ENCODE results near the gene ANKRD13A. TPM values are rescaled to one million over a fixed set of nuclear protein-coding genes. Genes with fewer than 3 reads are reported as not detected.

Gene ANKRD13A
- total and polyA plus RNA-seq, 2 of the 13 experiments (the other 11 are each of a cell fraction or from before 2014, with no cell fraction given), result 34.1 to 41.6 TPM

DNA sequence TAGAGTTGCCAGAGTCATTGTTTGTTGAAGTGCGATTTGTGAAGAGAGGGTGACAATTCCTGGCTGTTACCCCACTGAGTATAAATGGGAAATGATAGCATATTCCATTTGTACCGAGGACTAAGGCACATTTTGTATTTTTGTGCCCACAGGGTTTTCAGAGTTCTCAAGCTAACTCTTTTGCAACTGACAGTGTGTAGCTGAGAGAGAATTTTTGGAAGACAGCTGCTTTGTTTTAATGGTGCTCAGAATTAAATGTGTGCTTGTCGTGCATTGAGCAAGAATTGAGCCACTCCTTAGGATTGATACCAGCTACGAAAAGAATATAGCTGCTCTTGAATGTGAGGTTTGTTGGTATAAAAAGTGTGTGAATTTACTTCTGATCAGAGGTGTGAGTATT, 21.7 kb downstream of the ANKRD13A start:
- TF ChIP-seq CCDC6 (CRISPR knock-in tag; IDR thresholded peaks at IDR 0.05), result no peak
- no peak for TF ChIP-seq ZMAT5 (CRISPR knock-in tag; IDR thresholded peaks at IDR 0.05; ENCODE audit: borderline replicate concordance, low read depth)
- no peak for TF ChIP-seq THYN1 (CRISPR knock-in tag; IDR thresholded peaks at IDR 0.05; ENCODE audit: borderline replicate concordance, low read depth)
- TF ChIP-seq SNAPC2 (CRISPR knock-in tag; IDR thresholded peaks at IDR 0.05), result no peak
- TF ChIP-seq PLRG1 (conservative IDR thresholded peaks at IDR 0.05), result no peak
- no peak for TF ChIP-seq TBX2 (CRISPR knock-in tag; IDR thresholded peaks at IDR 0.05; ENCODE audit: borderline replicate concordance)
- no peak for TF ChIP-seq ZNF761 (CRISPR knock-in tag; conservative IDR thresholded peaks at IDR 0.05)
- TF ChIP-seq ZNF768 (CRISPR knock-in tag; IDR thresholded peaks at IDR 0.05), result no peak
- TF ChIP-seq, protein P1, sequence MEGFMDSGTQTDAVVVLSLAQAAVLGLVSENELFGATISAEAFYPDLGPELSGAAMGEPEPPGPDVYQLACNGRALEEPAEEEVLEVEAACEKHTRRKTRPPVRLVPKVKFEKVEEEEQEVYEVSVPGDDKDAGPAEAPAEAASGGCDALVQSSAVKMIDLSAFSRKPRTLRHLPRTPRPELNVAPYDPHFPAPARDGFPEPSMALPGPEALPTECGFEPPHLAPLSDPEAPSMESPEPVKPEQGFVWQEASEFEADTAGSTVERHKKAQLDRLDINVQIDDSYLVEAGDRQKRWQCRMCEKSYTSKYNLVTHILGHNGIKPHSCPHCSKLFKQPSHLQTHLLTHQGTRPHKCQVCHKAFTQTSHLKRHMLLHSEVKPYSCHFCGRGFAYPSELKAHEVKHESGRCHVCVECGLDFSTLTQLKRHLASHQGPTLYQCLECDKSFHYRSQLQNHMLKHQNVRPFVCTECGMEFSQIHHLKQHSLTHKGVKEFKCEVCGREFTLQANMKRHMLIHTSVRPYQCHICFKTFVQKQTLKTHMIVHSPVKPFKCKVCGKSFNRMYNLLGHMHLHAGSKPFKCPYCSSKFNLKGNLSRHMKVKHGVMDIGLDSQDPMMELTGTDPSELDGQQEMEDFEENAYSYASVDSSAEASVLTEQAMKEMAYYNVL (CRISPR knock-in tag; IDR thresholded peaks at IDR 0.05; ENCODE audit: borderline replicate concordance), result no peak
- WGBS (ENCODE audit: low lambda C conversion rate), result 100% methylated on average over 4 of the region's 4 CpGs
- Histone ChIP-seq H2AFZ (ENCODE audit: low read length) (no peak overlapping the region), H3K36me3 (replicated peaks in 1 of 2; ENCODE audit: control insufficient read depth in 1 of 2, insufficient read depth in 2 of 2, low read length in 2 of 2) (peaks cover 21 to 79% of the 10 kb centered on the region in 2 experiments), H3K27ac (ENCODE audit: extremely low read length, insufficient read depth, low read length) (no peak overlapping the region), H3K4me1 (ENCODE audit: insufficient read depth, low read length) (peaks cover 15% of the 10 kb centered on the region; the same call in 1 of the 2 replicates), H3K9me3 (ENCODE audit: low read length) (no peaks in the 10 kb centered on the region), H3K9ac (ENCODE audit: insufficient read depth, low read depth, low read length) (no peak overlapping the region), H3K4me3 (replicated peaks in 1 of 3; ENCODE audit: insufficient read depth in 1 of 3, low read depth in 2 of 3, low read length in 3 of 3) (no peak overlapping the region), H3K79me2 (ENCODE audit: insufficient read depth, low read length) (peaks cover 2% of the 10 kb centered on the region), H4K20me1 (ENCODE audit: insufficient read depth, low read length) (no peaks in the 10 kb centered on the region), H3K27me3 (ENCODE audit: control insufficient read depth in 1 of 2, insufficient read depth in 2 of 2, low read length in 2 of 2) (no peaks in the 10 kb centered on the region), H3K4me2 (ENCODE audit: low read depth, low read length) (no peak overlapping the region)
- CTCF ChIA-PET (ENCODE audit: low intra/inter-chr PET ratio, low total read pairs), result no interaction called here
- no peak for FAIRE-seq
- in situ Hi-C loops (cut with HindIII; ENCODE audit: extremely low pct_ligation_motif_present, low pct_unique_long_range_greater_than_20kb) (no loop called here), intact Hi-C loops (cut with micrococcal nuclease; ENCODE audit: unreplicated experiment) (no loop called here)
- DNase-seq (ENCODE audit: low spot score), result no peak
- no peak for ATAC-seq
- POLR2A ChIA-PET, result no interaction called here
- no TSS peak for BruUV-seq (replicated peaks)

Measured in HepG2 (cell line).